CD4-positive, alpha-beta T cell treated with Interleukin-15 for 4 hours (primary cell): ENCODE measurements around the gene DPYSL4.

Experiments
- DNase-seq: peaks from one replicate; pipeline ENCODE4 v3.0.0-alpha.2; 2020; ENCODE audit warnings: low spot score

The DPYSL4 gene

DNA sequence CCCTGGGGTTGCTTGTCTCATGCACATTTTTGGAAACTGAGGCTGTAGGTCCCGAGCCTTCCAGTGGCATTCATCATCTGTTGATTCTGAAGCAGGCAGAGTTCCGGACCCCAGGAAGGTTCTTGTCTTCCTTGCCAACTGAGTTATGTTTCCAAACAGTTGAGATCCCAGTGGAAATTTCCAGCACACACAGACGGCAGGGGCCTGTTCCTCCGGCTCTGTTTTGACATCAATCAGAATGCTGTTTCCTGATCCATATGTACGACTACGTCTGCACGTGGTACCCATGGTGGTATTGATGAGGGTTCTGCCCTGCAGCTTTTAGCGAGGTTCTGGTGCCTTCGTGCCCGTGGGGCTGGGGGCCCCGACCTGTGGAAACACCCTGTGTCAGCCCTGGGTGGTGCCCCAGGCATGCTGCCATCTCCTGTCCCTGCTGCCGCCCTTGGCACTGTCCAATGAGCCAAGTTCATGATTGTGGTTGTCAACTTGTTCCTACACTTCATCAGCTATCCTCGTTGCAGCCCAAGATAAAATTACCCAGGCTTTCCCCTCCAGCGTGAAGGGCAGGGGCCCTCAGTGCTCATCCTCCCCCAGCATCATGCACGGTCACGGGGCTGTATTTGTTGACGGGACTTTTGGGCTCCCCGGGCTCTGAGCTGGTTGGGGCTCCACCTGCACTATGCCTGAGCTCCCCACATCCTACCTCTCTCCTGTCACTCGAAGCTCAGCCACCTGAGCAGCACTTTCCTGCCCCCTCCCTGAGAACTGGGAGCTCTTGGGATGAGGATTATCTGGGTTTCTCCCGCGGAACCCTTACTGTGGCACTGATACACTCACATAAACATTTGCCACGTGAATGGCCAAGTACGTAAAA is 7.8 kb upstream of the DPYSL4 start:
- DNase-seq: no peak

DNA sequence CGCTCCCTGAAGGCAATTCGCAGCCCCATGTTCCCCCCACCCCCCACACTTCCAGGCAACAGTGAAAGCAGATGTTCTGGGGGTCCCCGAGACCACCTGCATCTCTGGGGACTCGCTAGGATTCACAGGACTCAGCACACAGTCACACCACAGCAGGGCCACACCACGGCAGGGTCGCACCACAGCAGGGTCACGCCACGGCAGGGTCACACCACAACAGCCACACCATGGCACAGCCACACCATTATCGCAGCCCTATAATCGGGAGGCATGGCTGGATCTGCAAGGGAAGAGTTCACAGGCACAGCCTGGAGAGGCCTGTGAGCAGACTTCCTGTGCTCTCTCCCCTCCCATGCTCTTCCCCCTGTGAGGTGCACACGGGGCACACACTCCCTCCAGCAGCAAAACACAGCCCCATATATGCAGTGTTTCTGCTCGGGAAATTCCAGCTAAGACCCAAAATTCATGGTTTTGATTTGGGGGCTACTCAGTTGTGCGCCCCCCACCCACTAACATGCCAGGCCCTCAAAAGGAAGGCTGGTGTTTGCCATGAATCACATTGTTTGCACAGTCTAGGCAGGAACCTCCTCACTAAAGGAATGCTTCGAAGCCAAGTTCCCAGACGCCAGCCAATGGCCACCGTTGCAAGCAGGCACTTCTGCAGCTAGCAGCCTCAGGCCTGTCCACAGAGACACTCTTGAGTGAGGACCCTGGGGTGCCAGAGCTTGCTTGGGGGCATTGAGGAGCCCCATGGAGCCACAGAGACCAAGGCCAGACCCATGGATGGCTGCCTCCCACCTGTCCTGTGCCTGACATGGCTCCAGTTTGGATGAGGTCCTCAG is 7.0 kb upstream of the DPYSL4 start:
- no peak for DNase-seq

GRCh38 chr10:132180736-132181135 is 6.0 kb upstream of the DPYSL4 start:
- no peak for DNase-seq

- DNase-seq: no peak
Measured at GRCh38 chr10:132181691-132182425, 4.9 kb upstream of the DPYSL4 start.

- no peak for DNase-seq
Measured at GRCh38 chr10:132182591-132182990, 4.2 kb upstream of the DPYSL4 start.

DNA sequence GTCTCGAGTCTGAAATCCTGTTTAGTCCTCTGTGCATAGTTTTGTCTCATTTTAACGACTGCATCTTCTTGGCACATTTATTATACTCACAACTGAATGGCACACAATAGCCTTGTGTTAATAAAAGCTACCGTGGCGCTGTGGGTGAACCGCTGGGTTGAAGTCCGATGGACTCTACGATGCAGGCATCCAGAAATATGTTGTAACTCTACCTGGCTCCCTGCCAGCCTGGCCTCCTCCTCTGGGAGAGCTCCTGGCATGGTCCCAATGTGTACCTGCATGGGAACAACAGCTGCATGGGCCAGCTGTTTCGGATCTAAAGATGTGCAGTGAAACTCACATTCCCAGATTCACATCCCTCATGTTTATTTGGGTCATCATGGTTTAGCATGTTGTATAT is 3.7 kb upstream of the DPYSL4 start:
- no peak for DNase-seq

GRCh38 chr10:132184816-132185593 is 1.7 kb upstream of the DPYSL4 start:
- no peak for DNase-seq

DNA sequence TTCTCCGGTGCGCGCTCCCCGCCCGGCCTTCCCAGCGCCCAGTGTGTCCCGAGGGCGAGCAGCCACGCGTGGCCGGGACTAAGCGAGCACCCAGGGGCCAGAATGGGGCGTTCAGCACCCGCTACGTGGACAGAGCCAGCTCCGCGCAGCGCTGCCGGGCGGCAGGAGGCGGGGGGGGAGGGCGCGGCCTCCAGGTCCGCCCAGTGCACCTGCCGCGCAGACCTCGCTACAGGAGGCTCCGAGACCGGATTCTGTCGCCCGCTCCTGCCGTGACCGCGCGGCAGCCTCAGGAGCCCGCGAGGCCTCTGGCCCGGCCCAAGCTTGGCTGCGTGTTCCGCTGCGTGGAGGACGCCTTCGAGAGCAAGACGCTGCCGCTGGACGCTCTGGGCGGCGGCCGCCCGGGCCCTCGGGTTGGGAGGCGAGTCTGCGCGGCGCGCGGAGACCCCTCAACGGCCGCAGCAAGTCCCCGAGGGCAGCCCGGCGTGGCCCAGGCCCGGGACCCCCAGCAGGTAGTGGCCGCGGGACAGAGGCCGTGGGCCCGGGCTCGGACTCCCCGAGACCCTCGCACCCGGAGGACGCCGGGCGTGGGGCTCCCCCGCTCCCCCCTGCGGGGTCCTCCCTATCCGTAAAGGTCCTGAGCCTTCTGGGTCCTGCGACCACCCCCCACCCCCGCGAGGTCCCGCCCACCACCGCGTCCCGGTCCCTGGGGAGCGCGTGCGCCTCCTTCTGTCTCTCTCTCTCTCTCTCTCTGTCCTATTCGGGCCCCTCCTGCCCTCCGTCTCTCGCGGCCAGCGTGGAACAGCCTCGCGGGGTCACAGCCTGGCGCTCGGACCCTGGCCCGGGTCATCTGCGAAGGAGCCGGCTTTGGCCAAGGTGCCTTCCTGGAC is 904 bp upstream of the DPYSL4 start:
- peak; percentile 28 for DNase-seq

- no peak for DNase-seq
Measured at GRCh38 chr10:132187430-132188138, 836 bp downstream of the DPYSL4 start.

- no peak for DNase-seq
Measured at GRCh38 chr10:132188331-132188730, 1.6 kb downstream of the DPYSL4 start.

- no peak for DNase-seq
Measured at GRCh38 chr10:132189016-132189415, 2.3 kb downstream of the DPYSL4 start.

DNA sequence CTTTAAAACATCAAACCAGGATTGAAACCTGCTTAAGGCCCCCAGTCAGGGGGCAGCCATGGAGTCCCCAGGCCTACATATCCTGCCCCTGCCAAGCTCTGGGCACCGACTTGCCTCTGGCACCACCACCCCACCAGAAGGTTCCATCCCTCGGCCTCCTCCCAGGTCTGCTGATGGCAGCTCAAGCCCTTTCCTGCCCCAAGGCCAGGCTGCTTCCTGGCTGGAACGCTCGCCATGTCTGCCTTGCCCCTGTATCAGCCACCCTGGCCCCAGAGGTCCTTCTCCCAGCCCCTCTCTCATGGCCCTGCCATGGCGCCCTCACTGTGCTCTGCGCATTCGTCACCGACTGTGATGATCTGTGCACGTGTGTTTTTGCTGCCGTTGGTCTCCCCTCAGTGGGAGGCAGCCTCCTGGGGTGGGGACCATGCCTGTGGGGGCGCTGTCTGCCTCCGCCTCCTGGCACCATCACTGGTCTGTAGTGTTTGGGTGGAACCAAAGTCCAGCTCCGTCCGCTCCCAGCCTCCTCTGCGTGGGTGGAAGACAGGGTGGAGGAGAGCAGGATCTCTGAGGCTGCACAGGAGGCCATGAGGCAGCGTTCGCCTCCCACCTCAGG is 3.2 kb downstream of the DPYSL4 start:
- no peak for DNase-seq

- DNase-seq: no peak
Measured at GRCh38 chr10:132192076-132192975, 5.6 kb downstream of the DPYSL4 start.

DNA sequence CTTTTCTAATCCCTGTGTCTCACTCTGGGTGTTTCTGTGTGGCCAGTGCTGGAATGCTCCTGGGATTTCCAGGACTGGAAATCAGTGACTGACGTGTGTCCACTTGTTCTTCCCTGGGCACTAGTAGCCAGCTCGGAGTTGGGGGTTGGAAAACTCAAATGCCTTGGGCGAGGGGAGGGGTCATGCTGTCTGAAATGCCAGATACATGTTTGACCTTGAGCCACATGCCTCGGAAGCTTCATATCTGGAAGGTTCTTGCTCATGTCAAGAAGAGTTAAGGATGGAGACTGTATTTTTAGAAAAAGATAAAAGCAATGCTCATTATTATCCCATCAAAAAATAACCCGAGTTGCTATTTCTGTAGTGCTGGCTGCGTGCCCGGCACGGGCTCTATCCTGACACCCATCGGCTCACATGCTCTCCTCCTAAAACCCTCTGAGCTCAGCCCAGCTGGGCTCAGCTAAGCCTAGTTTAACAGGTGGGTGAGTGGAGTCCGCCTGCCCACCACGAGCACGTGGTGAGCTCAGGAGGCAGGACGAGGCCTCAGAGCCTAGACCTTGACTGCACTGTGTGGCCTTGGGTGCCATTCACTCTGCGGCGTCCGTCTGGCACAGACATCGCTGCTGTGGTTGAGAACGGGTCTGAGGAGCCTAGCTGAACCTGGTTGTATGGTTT is 6.4 kb downstream of the DPYSL4 start:
- no peak for DNase-seq

- no peak for DNase-seq
Measured at GRCh38 chr10:132193907-132194552, 7.3 kb downstream of the DPYSL4 start.

DNA sequence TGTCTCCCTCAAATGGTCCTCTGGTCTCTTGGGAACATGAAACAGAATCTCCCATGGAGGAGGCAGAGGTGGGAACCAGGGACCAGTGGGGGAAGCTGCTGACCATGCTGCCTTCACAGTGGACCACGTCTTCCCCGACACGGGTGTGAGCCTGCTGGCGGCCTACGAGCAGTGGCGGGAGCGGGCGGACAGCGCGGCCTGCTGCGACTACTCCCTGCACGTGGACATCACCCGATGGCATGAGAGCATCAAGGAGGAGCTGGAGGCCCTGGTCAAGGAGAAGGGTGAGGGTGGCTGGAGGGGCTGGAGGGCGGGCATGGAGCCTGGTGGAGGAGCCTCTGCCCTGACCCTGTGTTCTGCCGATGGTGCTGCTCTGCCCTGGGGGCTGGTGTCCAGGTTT is 8.0 kb downstream of the DPYSL4 start:
- no peak for DNase-seq

- no peak for DNase-seq
Measured at GRCh38 chr10:132195366-132196075, 8.8 kb downstream of the DPYSL4 start.
